SK-N-SH treated with all-trans-retinoic acid at 6 μM for 48 hours (cell line): Measurements from ENCODE around the gene ZCCHC14.

Experiments
- CSRNP3 ChIP-seq: fragments of 250-450 bp; sonication (Bioruptor Pico); IDR thresholded peaks from 2 replicates; pipeline ENCODE4 v1.5.1; 2021; ENCODE audit warnings: mild to moderate bottlenecking, moderate library complexity
- PATZ1 ChIP-seq: fragments of 250-450 bp; sonication (Bioruptor Pico); IDR thresholded peaks from 2 replicates; pipeline ENCODE4 v1.8.0; 2020; ENCODE audit warnings: mild to moderate bottlenecking, moderate library complexity, borderline replicate concordance
- TOX ChIP-seq: fragments of 250-450 bp; sonication (Bioruptor Pico); IDR thresholded peaks from 2 replicates; pipeline ENCODE4 v1.8.0; 2021; ENCODE audit warnings: mild to moderate bottlenecking, moderate library complexity, borderline replicate concordance
- ZFP30 ChIP-seq: fragments of 450-650 bp; formaldehyde crosslinking; IDR thresholded peaks from 2 replicates; pipeline ENCODE4 v1.5.0; 2022; ENCODE audit warnings: mild to moderate bottlenecking, moderate library complexity

- TF ChIP-seq TOX (CRISPR knock-in tag) (no peak), CSRNP3 (CRISPR knock-in tag) (no peak), ZFP30 (CRISPR knock-in tag) (no peak), PATZ1 (CRISPR knock-in tag) (no peak)
These were observed 79.8 kb downstream of the ZCCHC14 start for GRCh38 chr16:87412996-87413421.
